ENCODE data around the gene PFKFB3. TPM values are rescaled to one million over a fixed set of nuclear protein-coding genes. Genes with fewer than 3 reads are reported as not detected.
A peak's percentile ranks its signal among the peaks of the same experiment; 100 is the strongest.

PFKFB3 gene
- total RNA-seq, 1 experiment from 2014 or later = 36.8 TPM

GRCh38 chr10:6177880-6178281 lies 24.9 kb upstream of the PFKFB3 start:
- no peak overlapping the region for H2BK12ac ChIP-seq (ENCODE audit: insufficient read length, low read depth, low read length)
- H3K36me3 Mint-ChIP-seq (ENCODE audit: insufficient read depth in 1 of 3, low read depth in 3 of 3) = peaks cover 0 to 12% (median 4%) of the 10 kb centered on the region in 3 experiments; a peak in 6 of 7 replicates
- no peak overlapping the region for H3K14ac ChIP-seq (ENCODE audit: insufficient read depth, low read length)
- no peak overlapping the region for H3K4me2 ChIP-seq (ENCODE audit: insufficient read depth, insufficient read length, low read length)
- H3K9me3 Mint-ChIP-seq = no peaks in the 10 kb centered on the region
- H3K4me1 ChIP-seq (ENCODE audit: insufficient read depth, low read length) = no peaks in the 10 kb centered on the region
- H4K8ac ChIP-seq (replicated peaks; ENCODE audit: insufficient read length, low read depth, low read length) = no peak overlapping the region
- no peak overlapping the region for H3K4me3 Mint-ChIP-seq
- no peak overlapping the region for H2BK15ac ChIP-seq (ENCODE audit: low read depth, low read length)
- no peak overlapping the region for H3K27ac ChIP-seq (ENCODE audit: insufficient read length, low read depth, low read length)
- no peaks in the 10 kb centered on the region for H3K79me2 ChIP-seq (ENCODE audit: insufficient read depth, low read length)
- H4K5ac ChIP-seq (ENCODE audit: insufficient read length, low read depth, low read length) = no peak overlapping the region
- H2BK120ac ChIP-seq (ENCODE audit: low read depth, low read length, poor library complexity, severe bottlenecking) = no peak overlapping the region
- no CpG with 5 or more reads among the region's 9 CpGs for WGBS (ENCODE audit: extremely low coverage, insufficient read length, low lambda C conversion rate)
- no peak overlapping the region for H3K56ac ChIP-seq (ENCODE audit: insufficient read length, low read depth, low read length)
- H4K20me1 ChIP-seq (ENCODE audit: control insufficient read depth, insufficient read depth, insufficient read length) = no peaks in the 10 kb centered on the region
- no peaks in the 10 kb centered on the region for H3K27me3 ChIP-seq (ENCODE audit: insufficient read depth, low read length)
- no peaks in the 10 kb centered on the region for H3K23me2 ChIP-seq (ENCODE audit: insufficient read length, low read depth, low read length, poor library complexity, severe bottlenecking)
- no peak overlapping the region for H4K91ac ChIP-seq (ENCODE audit: insufficient read length, low read depth, low read length)
- H3K27ac Mint-ChIP-seq = peak overlapping the region in 2 of 3 experiments; percentile 5 to 57; a peak in 1 of 7 replicates
- H2AFZ ChIP-seq (ENCODE audit: low read length) = no peak overlapping the region
- no peak for DNase-seq
- no peaks in the 10 kb centered on the region for H3K27me3 Mint-ChIP-seq (ENCODE audit: low read depth)
- no peak overlapping the region for H3K9ac ChIP-seq (ENCODE audit: extremely low read depth, insufficient read length, low read length)
- H2AK5ac ChIP-seq (ENCODE audit: insufficient read length, low read length) = no peak overlapping the region
- no peak for TF ChIP-seq CTCF (conservative IDR thresholded peaks at IDR 0.05)
- H3K4ac ChIP-seq (ENCODE audit: low read depth, low read length) = no peak overlapping the region
- H3K4me1 Mint-ChIP-seq = peaks cover 7 to 30% of the 10 kb centered on the region in 2 experiments
- H2BK20ac ChIP-seq (ENCODE audit: low read depth, low read length, poor library complexity, severe bottlenecking) = no peak overlapping the region
- no peak overlapping the region for H3T11ph ChIP-seq (ENCODE audit: low read length)
- H2BK5ac ChIP-seq (ENCODE audit: insufficient read length, low read length) = no peak overlapping the region
- H3K9me3 ChIP-seq (ENCODE audit: control insufficient read depth, low read depth, low read length) = no peaks in the 10 kb centered on the region
- no peak overlapping the region for H3K23ac ChIP-seq (ENCODE audit: insufficient read length, low read depth, low read length)
- H3K79me1 ChIP-seq (ENCODE audit: insufficient read depth, low read depth, low read length, poor library complexity, severe bottlenecking) = no peaks in the 10 kb centered on the region
- H3K18ac ChIP-seq (ENCODE audit: insufficient read length, low read depth, low read length) = no peak overlapping the region

Measured in H9 (cell line).